Measurements from ENCODE around the gene DPF1. TPM values are rescaled to one million over a fixed set of nuclear protein-coding genes. Genes with fewer than 3 reads are reported as not detected.

The DPF1 gene
- total RNA-seq, 1 donor from 2014 or later = 4.0 TPM

DNA sequence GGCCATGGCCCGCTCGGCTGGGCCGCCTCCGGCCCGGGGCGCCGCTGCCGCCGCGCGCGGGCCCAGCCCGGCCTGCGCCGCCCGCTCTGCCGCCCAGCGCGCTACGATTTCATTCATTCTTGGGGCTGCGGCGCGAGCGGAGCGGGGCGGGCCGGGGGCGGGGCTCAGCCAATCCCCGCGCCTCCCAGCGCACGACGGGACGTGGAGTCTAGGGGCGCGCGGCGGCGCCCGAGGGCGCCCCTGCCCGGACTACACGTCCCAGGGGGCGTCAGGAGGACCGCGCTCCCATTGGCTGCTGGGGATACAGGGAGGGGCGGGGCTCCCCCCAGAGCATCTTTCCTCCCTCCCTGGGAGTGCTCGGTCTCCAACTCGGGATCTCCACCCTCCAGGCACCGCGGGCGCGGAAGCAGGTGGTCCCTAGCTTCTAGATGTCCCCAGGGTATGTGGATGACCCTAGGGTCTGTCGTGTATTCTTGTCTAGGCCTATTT is 5.6 kb upstream of the DPF1 start:
- peak; percentile 68 for DNase-seq (ENCODE audit: low read depth)
- H3K4me3 ChIP-seq (ENCODE audit: insufficient read depth, low read depth, low read length) = no peak overlapping the region
- H3K4me3 Mint-ChIP-seq (ENCODE audit: unreplicated experiment) = peak overlapping the region; percentile 66

GRCh38 chr19:38228491-38229439 is 4.7 kb upstream of the DPF1 start:
- Histone ChIP-seq H3K27me3 (ENCODE audit: insufficient read depth, low read length) (peaks cover 3% of the 10 kb centered on the region), H3K79me2 (ENCODE audit: insufficient read depth, low read length) (peaks cover under 1% of the 10 kb centered on the region), H3K4me1 (ENCODE audit: insufficient read depth, low read length) (peaks cover 6% of the 10 kb centered on the region), H4K20me1 (ENCODE audit: insufficient read depth, low read length) (peaks cover 6% of the 10 kb centered on the region), H3K27ac (ENCODE audit: low read depth, low read length) (no peak overlapping the region), H3K9ac (ENCODE audit: low read length) (peak overlapping the region; percentile 69), H3K36me3 (ENCODE audit: insufficient read depth, low read length) (no peaks in the 10 kb centered on the region), H2AFZ (ENCODE audit: low read depth, low read length) (peak overlapping the region; percentile 60), H3K4me3 (ENCODE audit: insufficient read depth, low read depth, low read length) (peak overlapping the region; percentile 66), H3K4me2 (ENCODE audit: low read length) (peak overlapping the region; percentile 96), H3K9me3 (ENCODE audit: insufficient read depth, low read depth, low read length) (no peaks in the 10 kb centered on the region)
- peaks cover 23% of the 10 kb centered on the region for H3K27me3 Mint-ChIP-seq (ENCODE audit: low read depth, unreplicated experiment)
- peaks cover 3% of the 10 kb centered on the region for H3K4me1 Mint-ChIP-seq (ENCODE audit: low read depth, unreplicated experiment)
- DNase-seq (ENCODE audit: low read depth) (no peak), FAIRE-seq (no peak)
- H3K9me3 Mint-ChIP-seq (ENCODE audit: unreplicated experiment) = no peaks in the 10 kb centered on the region
- no peak overlapping the region for H3K27ac Mint-ChIP-seq (ENCODE audit: unreplicated experiment)
- H3K4me3 Mint-ChIP-seq (ENCODE audit: unreplicated experiment) = peak overlapping the region; percentile 50
- H3K36me3 Mint-ChIP-seq (ENCODE audit: low read depth, unreplicated experiment) = no peaks in the 10 kb centered on the region
- TF ChIP-seq CTCF (IDR thresholded peaks at IDR 0.05; ENCODE audit: insufficient read depth, low read depth, low read length) (no peak), EZH2 (IDR thresholded peaks at IDR 0.05; ENCODE audit: insufficient read depth, low read length) (no peak)

More for the DNA sequence above, 5.6 kb upstream of the DPF1 start:
- no peak for TF ChIP-seq EZH2 (IDR thresholded peaks at IDR 0.05; ENCODE audit: insufficient read depth, low read length)
- no peak for TF ChIP-seq CTCF (IDR thresholded peaks at IDR 0.05; ENCODE audit: insufficient read depth, low read depth, low read length)
- H2AFZ ChIP-seq (ENCODE audit: low read depth, low read length) = peak overlapping the region; percentile 39
- no peak for FAIRE-seq
- no peak overlapping the region for H3K27ac ChIP-seq (ENCODE audit: low read depth, low read length)
- Mint-ChIP-seq H3K4me1 (ENCODE audit: low read depth, unreplicated experiment) (peaks cover 3% of the 10 kb centered on the region), H3K36me3 (ENCODE audit: low read depth, unreplicated experiment) (no peaks in the 10 kb centered on the region), H3K27ac (ENCODE audit: unreplicated experiment) (no peak overlapping the region), H3K27me3 (ENCODE audit: low read depth, unreplicated experiment) (peaks cover 23% of the 10 kb centered on the region), H3K9me3 (ENCODE audit: unreplicated experiment) (no peaks in the 10 kb centered on the region)
- peaks cover 3% of the 10 kb centered on the region for H3K4me1 ChIP-seq (ENCODE audit: insufficient read depth, low read length)
- H3K9ac ChIP-seq (ENCODE audit: low read length) = peak overlapping the region; percentile 69
- peaks cover 5% of the 10 kb centered on the region for H4K20me1 ChIP-seq (ENCODE audit: insufficient read depth, low read length)
- H3K4me2 ChIP-seq (ENCODE audit: low read length) = peak overlapping the region; percentile 96
- H3K9me3 ChIP-seq (ENCODE audit: insufficient read depth, low read depth, low read length) = no peaks in the 10 kb centered on the region
- no peaks in the 10 kb centered on the region for H3K36me3 ChIP-seq (ENCODE audit: insufficient read depth, low read length)
- H3K27me3 ChIP-seq (ENCODE audit: insufficient read depth, low read length) = peaks cover 3% of the 10 kb centered on the region
- H3K79me2 ChIP-seq (ENCODE audit: insufficient read depth, low read length) = no peaks in the 10 kb centered on the region

Measured in astrocyte (in vitro differentiated cells and primary cell).